ENCODE measurements around the gene ANKRD33B. TPM values are rescaled to one million over a fixed set of nuclear protein-coding genes. Genes with fewer than 3 reads are reported as not detected.

ANKRD33B gene
- total and polyA plus RNA-seq, 2 of the 13 experiments (the other 11 are each of a cell fraction or from before 2014, with no cell fraction given) = 0.02 TPM; not detected in 1

DNA sequence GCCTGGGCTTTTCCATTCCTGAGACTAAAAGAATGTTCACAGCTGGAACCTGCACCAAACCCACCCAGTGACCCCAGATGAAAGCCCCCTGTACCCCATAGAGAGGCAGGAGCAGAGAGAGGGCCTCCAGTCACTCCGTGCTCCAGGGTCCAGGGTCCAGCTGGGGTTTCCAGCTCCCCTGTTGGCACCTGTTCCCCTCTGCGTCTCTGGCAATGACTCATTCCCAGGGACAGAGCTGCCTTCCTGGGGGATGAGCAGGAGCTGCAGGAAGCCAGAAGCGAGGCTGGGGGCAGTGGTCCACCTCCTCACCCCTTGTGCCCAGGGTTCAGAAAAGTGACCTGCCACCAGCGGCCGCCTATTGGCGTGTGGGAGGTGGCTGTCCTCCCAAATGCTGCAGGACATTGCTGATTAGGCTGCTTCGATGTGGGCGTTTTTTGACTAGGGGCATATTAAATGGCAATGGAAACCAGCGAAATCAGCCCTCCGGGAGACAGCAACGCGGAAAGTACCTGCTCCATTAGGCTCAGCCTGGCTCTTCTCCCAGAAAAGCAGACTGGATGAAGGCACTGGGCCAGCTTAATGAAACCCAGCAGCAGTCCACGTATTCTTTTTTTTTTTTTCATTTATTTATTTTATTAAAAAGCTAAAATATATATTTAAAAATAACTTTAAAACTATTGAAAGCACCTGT lies 99.8 kb downstream of the ANKRD33B start:
- ChIA-PET POLR2A (no interaction called here), CTCF (ENCODE audit: low intra/inter-chr PET ratio, low total read pairs) (no interaction called here)
- 10% methylated on average over 6 of the region's 13 CpGs for WGBS (ENCODE audit: low lambda C conversion rate)
- no peaks in the 10 kb centered on the region for H3K9me3 ChIP-seq (ENCODE audit: low read length)
- H3K27ac ChIP-seq (ENCODE audit: extremely low read length, insufficient read depth, low read length) = no peak overlapping the region
- no peaks in the 10 kb centered on the region for H3K79me2 ChIP-seq (ENCODE audit: insufficient read depth, low read length)
- no peaks in the 10 kb centered on the region for H4K20me1 ChIP-seq (ENCODE audit: insufficient read depth, low read length)
- no peak overlapping the region for H3K9ac ChIP-seq (ENCODE audit: insufficient read depth, low read depth, low read length)
- no peaks in the 10 kb centered on the region for H3K36me3 ChIP-seq (replicated peaks in 1 of 2; ENCODE audit: control insufficient read depth in 1 of 2, insufficient read depth in 2 of 2, low read length in 2 of 2)
- H2AFZ ChIP-seq (ENCODE audit: low read length) = no peak overlapping the region
- in situ Hi-C loops (cut with HindIII; ENCODE audit: extremely low pct_ligation_motif_present, low pct_unique_long_range_greater_than_20kb) = no loop called here
- DNase-seq (ENCODE audit: low spot score) (peak; percentile 15), FAIRE-seq (no peak), ATAC-seq (peak; percentile 88)
- peak overlapping the region; percentile 45; the same call in 1 of the 2 replicates for H3K4me2 ChIP-seq (ENCODE audit: low read depth, low read length)
- BruUV-seq (replicated peaks) = no TSS peak
- H3K4me3 ChIP-seq (replicated peaks in 1 of 3; ENCODE audit: insufficient read depth in 1 of 3, low read depth in 2 of 3, low read length in 3 of 3) = no peak overlapping the region; a peak in 1 of 6 replicates
- intact Hi-C loops (cut with micrococcal nuclease; ENCODE audit: unreplicated experiment) = no loop called here
- peaks cover 9% of the 10 kb centered on the region; the same call in 1 of the 2 replicates for H3K4me1 ChIP-seq (ENCODE audit: insufficient read depth, low read length)
- H3K27me3 ChIP-seq (ENCODE audit: control insufficient read depth in 1 of 2, insufficient read depth in 2 of 2, low read length in 2 of 2) = peaks cover 2 to 5% of the 10 kb centered on the region in 2 experiments; a peak in 3 of 5 replicates
- TF ChIP-seq FOXJ3 (CRISPR knock-in tag; IDR thresholded peaks at IDR 0.05; ENCODE audit: borderline replicate concordance) (no peak), HOXA9 (CRISPR knock-in tag; IDR thresholded peaks at IDR 0.05; ENCODE audit: borderline replicate concordance) (no peak), GATA4 (IDR thresholded peaks at IDR 0.05; ENCODE audit: borderline replicate concordance, low read depth) (no peak), DPF2 (CRISPR knock-in tag; IDR thresholded peaks at IDR 0.05; ENCODE audit: borderline replicate concordance, low read depth) (no peak), ZBTB40 (IDR thresholded peaks at IDR 0.05) (no peak), ZBTB40 (CRISPR knock-in tag; IDR thresholded peaks at IDR 0.05) (no peak), EZH2 (conservative IDR thresholded peaks at IDR 0.05; ENCODE audit: low read depth, low read length) (no peak), ZSCAN30 (CRISPR knock-in tag; IDR thresholded peaks at IDR 0.05) (no peak), ZNF160 (CRISPR knock-in tag; IDR thresholded peaks at IDR 0.05) (no peak), TFAP4 (IDR thresholded peaks at IDR 0.05; ENCODE audit: borderline replicate concordance, low read depth) (no peak)
- TF ChIP-seq, protein P1, sequence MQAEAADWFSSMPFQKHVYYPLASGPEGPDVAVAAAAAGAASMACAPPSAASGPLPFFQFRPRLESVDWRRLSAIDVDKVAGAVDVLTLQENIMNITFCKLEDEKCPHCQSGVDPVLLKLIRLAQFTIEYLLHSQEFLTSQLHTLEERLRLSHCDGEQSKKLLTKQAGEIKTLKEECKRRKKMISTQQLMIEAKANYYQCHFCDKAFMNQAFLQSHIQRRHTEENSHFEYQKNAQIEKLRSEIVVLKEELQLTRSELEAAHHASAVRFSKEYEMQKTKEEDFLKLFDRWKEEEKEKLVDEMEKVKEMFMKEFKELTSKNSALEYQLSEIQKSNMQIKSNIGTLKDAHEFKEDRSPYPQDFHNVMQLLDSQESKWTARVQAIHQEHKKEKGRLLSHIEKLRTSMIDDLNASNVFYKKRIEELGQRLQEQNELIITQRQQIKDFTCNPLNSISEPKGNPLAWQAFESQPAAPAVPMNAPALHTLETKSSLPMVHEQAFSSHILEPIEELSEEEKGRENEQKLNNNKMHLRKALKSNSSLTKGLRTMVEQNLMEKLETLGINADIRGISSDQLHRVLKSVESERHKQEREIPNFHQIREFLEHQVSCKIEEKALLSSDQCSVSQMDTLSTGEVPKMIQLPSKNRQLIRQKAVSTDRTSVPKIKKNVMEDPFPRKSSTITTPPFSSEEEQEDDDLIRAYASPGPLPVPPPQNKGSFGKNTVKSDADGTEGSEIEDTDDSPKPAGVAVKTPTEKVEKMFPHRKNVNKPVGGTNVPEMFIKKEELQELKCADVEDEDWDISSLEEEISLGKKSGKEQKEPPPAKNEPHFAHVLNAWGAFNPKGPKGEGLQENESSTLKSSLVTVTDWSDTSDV (CRISPR knock-in tag; IDR thresholded peaks at IDR 0.05) = no peak
